Measurements from ENCODE around the gene TSC22D4. TPM values are rescaled to one million over a fixed set of nuclear protein-coding genes. Genes with fewer than 3 reads are reported as not detected.
A peak's percentile ranks its signal among the peaks of the same experiment; 100 is the strongest.

Gene TSC22D4
- total and polyA plus RNA-seq, 4 experiments from 2014 or later = 30.0 to 154 (median 89.1) TPM

GRCh38 chr7:100469227-100470044 lies 9.6 kb downstream of the TSC22D4 start:
- peaks cover 36% of the 10 kb centered on the region for H3K36me3 ChIP-seq (ENCODE audit: insufficient read depth, low read length)
- ChIA-PET POLR2A (ENCODE audit: partially characterized antibody) (interaction anchor here (0.7 to 3.8 kb wide), 19 partner anchors 9 to 236 kb away, joined by 3 to 26 read pairs (median 4); partner anchors contain the start of genes AGFG2, POP7, PPP1R35 and TSC22D4), CTCF (ENCODE audit: partially characterized antibody) (interaction anchor here (0.6 to 4.2 kb wide), 36 partner anchors 9 to 383 kb away, joined by 3 to 76 read pairs (median 6); partner anchors contain the start of genes FBXO24, LRCH4, NYAP1 and POP7)
- H3K4me3 ChIP-seq (ENCODE audit: low read length in 2 of 2) = no peak overlapping the region
- no peaks in the 10 kb centered on the region for H3K27me3 ChIP-seq (ENCODE audit: insufficient read depth, low read length)
- Mint-ChIP-seq H3K4me3 (no peak overlapping the region), H3K27ac (peak overlapping the region; percentile 57 to 87 (median 70)), H3K9me3 (no peaks in the 10 kb centered on the region), H3K4me1 (peaks cover 17 to 37% (median 27%) of the 10 kb centered on the region in 4 donors), H3K27me3 (no peaks in the 10 kb centered on the region), H3K36me3 (peaks cover 17 to 46% of the 10 kb centered on the region in 2 donors)
- intact Hi-C loops (cut with micrococcal nuclease) = loop anchor here (1.0 kb wide), 3 partner anchors 10 to 90 kb away; partner anchors contain the start of genes NYAP1 and TSC22D4
- H3K9me3 ChIP-seq (ENCODE audit: control insufficient read depth in 1 of 2, low read length in 2 of 2) = no peaks in the 10 kb centered on the region
- H3K4me1 ChIP-seq (ENCODE audit: insufficient read depth, low read length) = peaks cover 26% of the 10 kb centered on the region
- H3K27ac ChIP-seq (ENCODE audit: low read depth, low read length) = no peak overlapping the region
- DNase-seq = peak; percentile 71 to 78 (median 72)

- Mint-ChIP-seq H3K4me1 (peaks cover 8 to 25% (median 14%) of the 10 kb centered on the region in 4 donors), H3K27me3 (no peaks in the 10 kb centered on the region), H3K4me3 (no peak overlapping the region), H3K9me3 (no peaks in the 10 kb centered on the region), H3K27ac (no peak overlapping the region), H3K36me3 (peaks cover 17 to 41% of the 10 kb centered on the region in 2 donors)
- Histone ChIP-seq H3K36me3 (ENCODE audit: insufficient read depth, low read length) (peaks cover 23% of the 10 kb centered on the region), H3K4me3 (ENCODE audit: low read length in 2 of 2) (no peak overlapping the region), H3K9me3 (ENCODE audit: control insufficient read depth in 1 of 2, low read length in 2 of 2) (no peaks in the 10 kb centered on the region), H3K4me1 (ENCODE audit: insufficient read depth, low read length) (peaks cover 12% of the 10 kb centered on the region), H3K27me3 (ENCODE audit: insufficient read depth, low read length) (no peaks in the 10 kb centered on the region), H3K27ac (ENCODE audit: low read depth, low read length) (no peak overlapping the region)
- DNase-seq = no peak
- CTCF ChIA-PET (ENCODE audit: partially characterized antibody) = interaction anchor here (1.1 to 4.2 kb wide), 5 partner anchors 12 to 116 kb away, joined by 3 to 76 read pairs (median 8); partner anchors contain the start of genes NYAP1 and TSC22D4
- POLR2A ChIA-PET (ENCODE audit: partially characterized antibody) = interaction anchor here (1.2 to 3.8 kb wide), 3 partner anchors 10 to 92 kb away, joined by 6 to 26 read pairs (median 8); partner anchors contain the start of gene TSC22D4
- intact Hi-C loops (cut with micrococcal nuclease) = no loop called here
Measured at GRCh38 chr7:100467638-100468373, 11.2 kb downstream of the TSC22D4 start.

- Mint-ChIP-seq H3K27ac (peak overlapping the region in 1 of 7 donors; percentile 73), H3K4me3 (peak overlapping the region in 1 of 8 donors; percentile 31), H3K9me3 (no peaks in the 10 kb centered on the region), H3K4me1 (peaks cover 7 to 24% (median 13%) of the 10 kb centered on the region in 4 donors), H3K27me3 (no peaks in the 10 kb centered on the region), H3K36me3 (peaks cover 19 to 40% of the 10 kb centered on the region in 2 donors)
- intact Hi-C loops (cut with micrococcal nuclease) = no loop called here
- Histone ChIP-seq H3K4me1 (ENCODE audit: insufficient read depth, low read length) (peaks cover 9% of the 10 kb centered on the region), H3K4me3 (ENCODE audit: low read length in 2 of 2) (no peak overlapping the region), H3K27ac (ENCODE audit: low read depth, low read length) (no peak overlapping the region), H3K36me3 (ENCODE audit: insufficient read depth, low read length) (peaks cover 21% of the 10 kb centered on the region), H3K27me3 (ENCODE audit: insufficient read depth, low read length) (no peaks in the 10 kb centered on the region), H3K9me3 (ENCODE audit: control insufficient read depth in 1 of 2, low read length in 2 of 2) (no peaks in the 10 kb centered on the region)
- no peak for DNase-seq
- ChIA-PET CTCF (ENCODE audit: partially characterized antibody) (interaction anchor here (1.1 kb wide), 1 partner anchor 97 kb away, joined by 3 read pairs; no protein-coding TSS in a partner anchor), POLR2A (ENCODE audit: partially characterized antibody) (interaction anchor here (0.5 to 3.8 kb wide), 4 partner anchors 11 to 117 kb away, joined by 3 to 26 read pairs (median 4); partner anchors contain the start of gene TSC22D4)
Measured at GRCh38 chr7:100466653-100467605, 12.1 kb downstream of the TSC22D4 start.

GRCh38 chr7:100465702-100466311 lies 13.2 kb downstream of the TSC22D4 start:
- Histone ChIP-seq H3K27me3 (ENCODE audit: insufficient read depth, low read length) (no peaks in the 10 kb centered on the region), H3K27ac (ENCODE audit: low read depth, low read length) (no peak overlapping the region), H3K4me1 (ENCODE audit: insufficient read depth, low read length) (peaks cover 9% of the 10 kb centered on the region), H3K9me3 (ENCODE audit: control insufficient read depth in 1 of 2, low read length in 2 of 2) (no peaks in the 10 kb centered on the region), H3K4me3 (ENCODE audit: low read length in 2 of 2) (no peak overlapping the region), H3K36me3 (ENCODE audit: insufficient read depth, low read length) (peaks cover 17% of the 10 kb centered on the region)
- Mint-ChIP-seq H3K4me1 (peaks cover 6 to 24% (median 12%) of the 10 kb centered on the region in 4 donors), H3K36me3 (peaks cover 20 to 38% of the 10 kb centered on the region in 2 donors), H3K27ac (peak overlapping the region in 2 of 7 donors; percentile 57), H3K4me3 (no peak overlapping the region), H3K9me3 (no peaks in the 10 kb centered on the region), H3K27me3 (no peaks in the 10 kb centered on the region)
- intact Hi-C loops (cut with micrococcal nuclease) = no loop called here
- POLR2A ChIA-PET (ENCODE audit: partially characterized antibody) = interaction anchor here (0.8 to 1.9 kb wide), 4 partner anchors 8 to 103 kb away, joined by 4 to 6 read pairs (median 5); no protein-coding TSS in a partner anchor
- peak in 1 of 5 donors; percentile 15 for DNase-seq
- CTCF ChIA-PET (ENCODE audit: partially characterized antibody) = interaction anchor here (0.7 to 2.4 kb wide), 8 partner anchors 10 to 99 kb away, joined by 3 to 11 read pairs (median 3); no protein-coding TSS in a partner anchor

- ChIA-PET POLR2A (ENCODE audit: partially characterized antibody) (interaction anchor here (0.8 to 1.9 kb wide), 6 partner anchors 9 to 103 kb away, joined by 3 to 6 read pairs (median 4); partner anchors contain the start of gene TSC22D4), CTCF (ENCODE audit: partially characterized antibody) (interaction anchor here (0.7 to 2.4 kb wide), 8 partner anchors 9 to 99 kb away, joined by 3 to 11 read pairs (median 3); no protein-coding TSS in a partner anchor)
- intact Hi-C loops (cut with micrococcal nuclease) = no loop called here
- Mint-ChIP-seq H3K27ac (peak overlapping the region in 2 of 7 donors; percentile 57), H3K4me1 (peaks cover 6 to 24% (median 10%) of the 10 kb centered on the region in 4 donors), H3K4me3 (no peak overlapping the region), H3K36me3 (peaks cover 16 to 35% of the 10 kb centered on the region in 2 donors), H3K9me3 (no peaks in the 10 kb centered on the region), H3K27me3 (no peaks in the 10 kb centered on the region)
- DNase-seq = no peak
- Histone ChIP-seq H3K4me3 (ENCODE audit: low read length in 2 of 2) (no peak overlapping the region), H3K36me3 (ENCODE audit: insufficient read depth, low read length) (peaks cover 12% of the 10 kb centered on the region), H3K27ac (ENCODE audit: low read depth, low read length) (no peak overlapping the region), H3K9me3 (ENCODE audit: control insufficient read depth in 1 of 2, low read length in 2 of 2) (no peaks in the 10 kb centered on the region), H3K4me1 (ENCODE audit: insufficient read depth, low read length) (peaks cover 9% of the 10 kb centered on the region), H3K27me3 (ENCODE audit: insufficient read depth, low read length) (no peaks in the 10 kb centered on the region)
Measured at GRCh38 chr7:100465299-100465698, 13.7 kb downstream of the TSC22D4 start.
